Measurements from ENCODE around the gene VIL1.

DNA sequence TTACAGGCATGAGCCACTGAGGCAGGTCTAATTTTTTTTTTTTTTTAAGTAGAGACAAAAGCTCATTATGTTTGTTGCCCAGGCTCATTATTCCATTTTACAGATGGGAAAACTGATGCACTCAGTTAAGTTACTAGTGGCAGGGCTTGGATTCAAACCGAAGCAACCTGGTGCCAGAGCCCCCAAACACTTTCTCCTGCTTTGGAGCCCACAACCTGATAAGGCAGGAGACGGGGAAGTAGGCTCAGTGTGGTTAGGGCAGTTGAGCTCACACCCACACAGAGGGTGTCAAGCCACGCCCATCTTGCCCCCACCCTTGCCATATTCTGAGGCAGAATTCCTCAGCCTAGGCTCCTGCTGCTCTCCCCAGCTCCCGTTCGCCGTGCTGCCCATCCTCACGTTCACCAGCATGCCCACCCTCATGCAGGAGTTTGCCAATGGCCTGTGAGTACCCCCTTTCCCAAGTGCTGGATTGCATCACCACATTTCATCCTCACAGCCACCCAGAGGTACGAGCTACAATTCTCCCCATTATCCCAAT, 25.1 kb upstream of the VIL1 start:
- TF ChIP-seq, protein P1, sequence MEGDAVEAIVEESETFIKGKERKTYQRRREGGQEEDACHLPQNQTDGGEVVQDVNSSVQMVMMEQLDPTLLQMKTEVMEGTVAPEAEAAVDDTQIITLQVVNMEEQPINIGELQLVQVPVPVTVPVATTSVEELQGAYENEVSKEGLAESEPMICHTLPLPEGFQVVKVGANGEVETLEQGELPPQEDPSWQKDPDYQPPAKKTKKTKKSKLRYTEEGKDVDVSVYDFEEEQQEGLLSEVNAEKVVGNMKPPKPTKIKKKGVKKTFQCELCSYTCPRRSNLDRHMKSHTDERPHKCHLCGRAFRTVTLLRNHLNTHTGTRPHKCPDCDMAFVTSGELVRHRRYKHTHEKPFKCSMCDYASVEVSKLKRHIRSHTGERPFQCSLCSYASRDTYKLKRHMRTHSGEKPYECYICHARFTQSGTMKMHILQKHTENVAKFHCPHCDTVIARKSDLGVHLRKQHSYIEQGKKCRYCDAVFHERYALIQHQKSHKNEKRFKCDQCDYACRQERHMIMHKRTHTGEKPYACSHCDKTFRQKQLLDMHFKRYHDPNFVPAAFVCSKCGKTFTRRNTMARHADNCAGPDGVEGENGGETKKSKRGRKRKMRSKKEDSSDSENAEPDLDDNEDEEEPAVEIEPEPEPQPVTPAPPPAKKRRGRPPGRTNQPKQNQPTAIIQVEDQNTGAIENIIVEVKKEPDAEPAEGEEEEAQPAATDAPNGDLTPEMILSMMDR (optimal IDR thresholded peaks at IDR 0.05 in 1 of 3, IDR thresholded peaks at IDR 0.05 in 1 of 3, conservative IDR thresholded peaks at IDR 0.05 in 1 of 3; ENCODE audit: extremely low read depth in 1 of 3, insufficient read depth in 2 of 3, low read length in 3 of 3) = no peak
- no peak for TF ChIP-seq EZH2 (IDR thresholded peaks at IDR 0.05; ENCODE audit: low read length)
